Muscle layer of colon (tissue), 2 donors: ENCODE results near the gene GINS2.

ENCODE experiments used
- H3K27ac ChIP-seq: one replicate; pipeline ENCODE4 v1.7.0; 2013; ENCODE audit warnings: low read depth, mild to moderate bottlenecking, low read length, moderate library complexity
- H3K27me3 ChIP-seq, 2 donors: one replicate each; pipeline ENCODE4 v1.7.0; 2013; ENCODE audit warnings: low read length in 2 of 2, mild to moderate bottlenecking in 2 of 2; ENCODE audit not compliant: insufficient read depth in 2 of 2, control insufficient read depth in 1 of 2
- H3K36me3 ChIP-seq: one replicate; pipeline ENCODE4 v1.7.0; 2013; ENCODE audit warnings: mild to moderate bottlenecking, low read length; ENCODE audit not compliant: insufficient read depth
- H3K4me1 ChIP-seq: one replicate; pipeline ENCODE4 v1.7.0; 2013; ENCODE audit warnings: mild to moderate bottlenecking, low read length; ENCODE audit not compliant: insufficient read depth
- H3K4me3 ChIP-seq, 2 donors: one replicate each; pipeline ENCODE4 v1.7.0; 2013; ENCODE audit warnings: low read length in 2 of 2, low read depth in 1 of 2, mild to moderate bottlenecking in 1 of 2, moderate library complexity in 1 of 2
- H3K9ac ChIP-seq: one replicate; pipeline ENCODE4 v1.7.0; 2013; ENCODE audit warnings: low read length
- H3K9me3 ChIP-seq: one replicate; pipeline ENCODE4 v1.7.0; 2013; ENCODE audit warnings: mild to moderate bottlenecking, low read length
- donor health status: abdominal sarcoma.
- donor health status: Adenocarcinoma of cecum.

The GINS2 gene

DNA sequence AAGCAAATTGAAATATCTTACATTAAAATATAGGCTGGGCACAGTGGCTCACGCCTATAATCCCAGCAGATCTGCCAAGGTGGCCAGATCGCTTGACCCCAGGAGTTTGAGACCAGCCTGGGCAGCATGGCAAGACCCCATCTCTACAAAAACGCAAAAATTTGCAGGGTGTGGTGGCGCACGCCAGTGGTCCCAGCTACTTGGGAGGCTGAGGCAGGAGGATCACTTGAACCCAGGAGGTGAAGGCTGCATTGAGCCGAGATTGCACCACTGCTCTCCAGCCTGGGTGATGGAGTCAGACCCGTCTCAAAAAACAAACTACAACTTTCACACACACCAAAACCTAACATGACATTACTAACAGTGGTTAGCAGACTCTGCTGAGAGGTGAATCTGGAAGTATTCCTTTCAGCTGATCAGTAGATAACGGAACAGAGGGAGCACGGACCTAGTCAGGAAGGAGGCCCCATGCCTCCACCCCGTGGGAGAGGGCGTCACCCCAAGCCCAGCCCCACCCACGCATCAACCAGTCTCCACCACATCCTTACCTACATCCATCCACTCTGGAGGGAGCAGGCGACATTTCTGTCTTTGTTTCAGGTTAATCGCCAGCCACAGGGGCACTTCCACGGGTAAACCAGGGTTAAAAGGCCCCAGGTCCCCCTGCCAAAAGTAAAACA lies 1.7 kb downstream of the GINS2 start:
- Histone ChIP-seq H3K36me3 (no peaks in the 10 kb centered on the region), H3K4me1 (peaks cover 11% of the 10 kb centered on the region), H3K9me3 (no peaks in the 10 kb centered on the region), H3K27me3 (peaks cover 0 to 8% of the 10 kb centered on the region in 2 donors), H3K9ac (no peak overlapping the region), H3K4me3 (no peak overlapping the region), H3K27ac (no peak overlapping the region)

DNA sequence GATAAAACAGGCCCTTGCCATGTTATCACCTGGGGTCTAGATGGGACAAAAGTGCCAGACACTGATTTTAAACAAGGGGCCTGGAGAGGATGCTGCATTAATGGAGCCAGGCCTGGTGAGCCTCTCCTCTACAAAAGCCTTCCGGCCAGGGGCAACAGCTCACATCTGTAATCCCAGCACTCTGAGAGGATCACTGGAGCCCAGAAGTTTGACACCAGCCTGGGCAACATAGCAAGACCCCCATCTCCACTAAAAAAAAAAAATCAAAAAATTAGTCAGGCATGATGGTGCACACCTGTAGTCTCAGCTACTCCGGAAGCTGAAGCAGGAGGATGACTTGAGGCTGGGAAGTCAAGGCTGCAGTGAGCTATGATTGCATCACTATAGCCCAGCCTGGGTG lies 3.5 kb downstream of the GINS2 start:
- Histone ChIP-seq H3K27me3 (peaks cover 0 to 8% of the 10 kb centered on the region in 2 donors), H3K9me3 (no peaks in the 10 kb centered on the region), H3K36me3 (no peaks in the 10 kb centered on the region), H3K9ac (no peak overlapping the region), H3K27ac (no peak overlapping the region), H3K4me1 (peaks cover 11% of the 10 kb centered on the region), H3K4me3 (no peak overlapping the region)

DNA sequence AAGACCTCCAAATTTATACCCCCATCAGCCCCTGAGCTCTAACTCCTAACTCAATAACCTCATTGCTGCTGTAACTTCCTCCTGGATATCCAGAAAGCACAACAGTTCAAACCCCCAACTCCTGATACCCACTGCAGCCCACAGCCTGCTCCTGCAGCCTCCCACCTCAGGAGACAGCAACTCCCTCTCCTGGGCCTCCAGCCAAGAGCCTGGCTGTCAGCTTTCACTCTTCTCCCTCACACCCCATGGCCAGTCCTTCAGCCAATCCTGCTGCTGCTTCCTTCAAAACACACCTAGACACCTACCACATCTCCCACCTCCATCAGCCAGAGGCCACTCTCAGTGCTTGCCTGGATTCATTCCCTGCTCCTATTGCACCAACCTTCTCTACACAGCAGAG lies 5.4 kb downstream of the GINS2 start:
- H3K4me3 ChIP-seq = no peak overlapping the region
- H3K27me3 ChIP-seq = no peaks in the 10 kb centered on the region
- no peaks in the 10 kb centered on the region for H3K9me3 ChIP-seq
- H3K9ac ChIP-seq = no peak overlapping the region
- peaks cover 5% of the 10 kb centered on the region for H3K4me1 ChIP-seq
- H3K27ac ChIP-seq = no peak overlapping the region
- no peaks in the 10 kb centered on the region for H3K36me3 ChIP-seq

DNA sequence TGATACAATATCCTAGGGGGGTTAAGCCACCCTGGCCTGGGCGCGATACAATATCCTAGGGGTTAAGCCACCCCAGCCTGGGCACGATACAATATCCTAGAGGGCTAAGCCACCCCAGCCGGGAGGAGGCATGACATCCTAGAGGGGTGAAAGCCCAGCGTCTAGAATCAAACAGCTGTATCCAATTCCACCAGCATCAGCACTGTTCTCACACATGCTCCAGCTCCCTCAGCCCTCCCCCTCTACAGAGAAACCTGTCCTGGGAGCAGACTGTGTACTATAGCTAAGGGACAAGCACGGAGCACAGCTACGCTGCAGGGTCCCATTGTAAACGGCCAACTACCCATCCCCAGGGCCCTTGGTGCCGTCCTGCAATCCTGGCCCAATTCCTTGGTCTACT lies 6.2 kb downstream of the GINS2 start:
- Histone ChIP-seq H3K9me3 (no peaks in the 10 kb centered on the region), H3K27ac (no peak overlapping the region), H3K36me3 (peaks cover 2% of the 10 kb centered on the region), H3K4me3 (no peak overlapping the region), H3K9ac (no peak overlapping the region), H3K27me3 (no peaks in the 10 kb centered on the region), H3K4me1 (no peaks in the 10 kb centered on the region)

DNA sequence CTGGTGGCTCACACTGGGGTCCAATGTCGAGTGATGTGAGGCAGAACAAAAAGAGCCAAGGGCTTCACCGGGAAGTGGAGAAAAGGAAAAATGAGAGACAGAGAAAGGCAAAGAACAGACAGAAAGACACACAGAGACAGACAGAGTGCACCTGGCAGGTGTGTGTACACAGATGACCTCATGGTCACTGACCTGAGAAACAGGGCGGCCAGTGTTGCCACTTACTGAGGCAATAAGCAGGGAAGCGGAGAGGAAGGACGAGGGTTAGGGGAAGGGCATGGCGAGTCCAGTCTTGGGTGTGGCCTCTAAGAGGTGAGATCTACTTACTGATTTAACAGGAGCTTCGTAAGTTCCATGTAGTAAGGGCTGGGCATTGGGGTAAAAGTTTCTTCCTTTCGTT lies 7.5 kb downstream of the GINS2 start:
- Histone ChIP-seq H3K9me3 (no peaks in the 10 kb centered on the region), H3K4me1 (no peaks in the 10 kb centered on the region), H3K36me3 (peaks cover 10% of the 10 kb centered on the region), H3K9ac (no peak overlapping the region), H3K4me3 (no peak overlapping the region), H3K27ac (no peak overlapping the region), H3K27me3 (no peaks in the 10 kb centered on the region)

DNA sequence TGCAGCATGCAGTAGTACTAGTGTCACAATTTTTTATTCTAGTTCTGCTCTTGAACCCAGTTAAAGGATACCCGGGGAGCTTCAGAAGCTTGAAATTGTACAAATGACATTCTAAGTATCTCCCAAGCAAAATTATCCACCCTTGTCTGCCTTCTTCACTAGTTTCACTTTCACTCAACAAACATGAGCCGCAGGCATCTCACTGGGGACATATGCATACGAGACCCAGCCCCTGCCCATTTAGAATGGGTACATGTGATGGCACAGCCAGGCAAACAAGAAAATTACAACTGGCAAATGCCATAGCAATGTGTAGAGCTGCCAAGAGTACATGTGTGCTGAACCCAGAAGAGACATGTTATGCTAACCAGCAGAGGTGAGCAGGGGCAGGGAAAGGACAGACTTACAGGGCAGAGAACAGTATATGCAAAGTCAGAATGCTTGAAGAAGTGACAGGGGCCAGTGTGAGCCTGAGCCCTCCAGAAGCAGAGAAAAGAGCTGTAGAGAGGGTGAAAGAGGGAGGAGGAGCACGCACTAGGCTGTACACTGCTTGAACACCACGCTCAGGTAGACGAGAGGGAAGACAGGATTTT lies 8.3 kb downstream of the GINS2 start:
- Histone ChIP-seq H3K27me3 (no peaks in the 10 kb centered on the region), H3K9ac (no peak overlapping the region), H3K4me1 (no peaks in the 10 kb centered on the region), H3K27ac (no peak overlapping the region), H3K36me3 (peaks cover 16% of the 10 kb centered on the region), H3K4me3 (no peak overlapping the region), H3K9me3 (no peaks in the 10 kb centered on the region)

DNA sequence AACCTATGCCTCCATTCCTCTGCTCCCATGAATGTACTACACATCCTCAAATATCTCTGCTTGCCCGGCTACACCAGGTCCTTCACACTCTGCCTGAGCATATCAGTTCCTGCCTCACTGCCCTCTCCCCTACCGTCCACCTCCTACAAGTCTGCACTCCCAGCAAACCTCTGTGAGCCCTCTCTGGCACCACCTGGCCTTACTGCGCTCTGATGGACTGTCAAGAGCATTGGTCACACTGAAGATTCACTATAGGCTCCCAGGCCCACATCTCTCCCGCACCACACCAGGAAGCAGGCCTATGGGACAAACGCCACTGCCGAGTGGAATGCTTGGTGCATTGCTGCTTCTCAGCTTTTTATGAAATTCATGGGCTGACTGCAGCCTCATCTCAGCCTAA lies 8.9 kb downstream of the GINS2 start:
- H3K4me3 ChIP-seq = no peak overlapping the region
- H3K36me3 ChIP-seq = peaks cover 21% of the 10 kb centered on the region
- H3K9ac ChIP-seq = no peak overlapping the region
- no peaks in the 10 kb centered on the region for H3K9me3 ChIP-seq
- H3K27ac ChIP-seq = no peak overlapping the region
- H3K27me3 ChIP-seq = no peaks in the 10 kb centered on the region
- no peaks in the 10 kb centered on the region for H3K4me1 ChIP-seq

DNA sequence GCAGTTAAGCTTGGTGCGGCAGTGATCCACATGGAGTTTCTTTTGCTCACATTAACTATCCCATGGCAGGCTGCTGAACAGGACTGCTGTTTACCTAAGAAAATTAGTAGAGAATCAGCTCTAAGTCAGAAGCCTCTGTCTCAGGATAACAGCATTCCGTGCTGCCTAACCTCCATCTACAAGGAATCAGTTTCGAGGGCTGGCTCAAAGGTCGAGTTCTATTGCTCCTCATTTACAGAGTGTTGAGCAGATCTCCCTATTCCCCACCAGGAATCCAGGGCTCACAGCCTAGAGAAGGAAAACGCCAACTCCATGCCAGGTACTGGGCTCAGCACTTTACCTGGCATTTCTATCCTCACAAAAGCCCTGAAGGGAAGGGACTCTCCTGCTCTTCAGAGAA lies 9.9 kb downstream of the GINS2 start:
- Histone ChIP-seq H3K4me1 (peaks cover 6% of the 10 kb centered on the region), H3K9me3 (no peaks in the 10 kb centered on the region), H3K9ac (no peak overlapping the region), H3K27me3 (no peaks in the 10 kb centered on the region), H3K27ac (no peak overlapping the region), H3K36me3 (peaks cover 30% of the 10 kb centered on the region), H3K4me3 (no peak overlapping the region)

DNA sequence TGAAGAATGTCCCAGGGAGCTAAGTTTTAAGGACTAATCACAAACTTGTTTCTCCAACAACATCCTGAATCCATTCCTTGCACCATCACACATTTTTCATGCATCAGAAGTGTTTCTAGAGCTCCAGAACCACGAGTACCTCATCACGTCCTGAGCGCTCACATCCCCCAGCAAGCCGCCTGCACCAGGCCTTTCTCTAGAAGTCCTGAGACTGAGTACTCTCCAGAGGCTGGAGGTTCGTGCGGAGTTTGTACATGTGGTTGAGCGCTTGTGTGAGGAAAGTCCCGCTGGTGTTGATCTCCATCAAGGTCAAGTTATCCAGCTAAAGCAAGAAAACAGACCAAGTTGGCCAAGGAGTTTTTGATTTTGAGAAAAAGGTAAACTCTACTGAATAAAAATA lies 10.7 kb downstream of the GINS2 start:
- Histone ChIP-seq H3K9ac (no peak overlapping the region), H3K4me3 (no peak overlapping the region), H3K27me3 (no peaks in the 10 kb centered on the region), H3K4me1 (peaks cover 7% of the 10 kb centered on the region), H3K36me3 (peaks cover 30% of the 10 kb centered on the region), H3K27ac (no peak overlapping the region), H3K9me3 (no peaks in the 10 kb centered on the region)

DNA sequence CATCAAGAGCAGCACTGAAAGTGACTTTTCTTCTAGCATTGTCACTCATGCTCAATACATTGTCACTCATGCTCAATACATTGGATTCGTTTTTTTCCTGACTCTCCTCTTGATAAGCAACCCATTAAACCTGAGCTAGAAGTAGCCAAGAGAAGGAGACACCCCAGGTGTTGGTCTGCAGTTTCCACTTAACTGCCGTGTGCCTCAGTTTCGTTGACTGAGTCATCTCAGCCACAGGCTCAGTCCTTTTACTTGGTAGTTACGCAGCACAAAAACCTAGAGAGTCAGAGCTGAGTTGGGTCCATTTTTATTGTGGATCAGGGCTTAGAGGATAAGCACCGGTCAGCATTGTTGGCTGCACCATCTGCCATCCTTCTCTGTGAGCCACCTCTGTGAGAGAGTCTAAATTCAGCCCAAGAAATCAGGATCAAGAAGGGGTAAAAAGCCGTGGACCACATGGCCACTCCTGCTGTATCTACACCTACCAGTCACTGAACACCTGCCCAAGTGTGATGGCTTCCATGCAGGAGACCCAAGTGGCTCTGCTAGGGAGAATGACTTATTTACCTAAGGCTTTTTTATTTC lies 11.3 kb downstream of the GINS2 start:
- Histone ChIP-seq H3K4me1 (peaks cover 7% of the 10 kb centered on the region), H3K27ac (no peak overlapping the region), H3K27me3 (no peaks in the 10 kb centered on the region), H3K36me3 (peaks cover 36% of the 10 kb centered on the region), H3K4me3 (no peak overlapping the region), H3K9me3 (no peaks in the 10 kb centered on the region), H3K9ac (no peak overlapping the region)

DNA sequence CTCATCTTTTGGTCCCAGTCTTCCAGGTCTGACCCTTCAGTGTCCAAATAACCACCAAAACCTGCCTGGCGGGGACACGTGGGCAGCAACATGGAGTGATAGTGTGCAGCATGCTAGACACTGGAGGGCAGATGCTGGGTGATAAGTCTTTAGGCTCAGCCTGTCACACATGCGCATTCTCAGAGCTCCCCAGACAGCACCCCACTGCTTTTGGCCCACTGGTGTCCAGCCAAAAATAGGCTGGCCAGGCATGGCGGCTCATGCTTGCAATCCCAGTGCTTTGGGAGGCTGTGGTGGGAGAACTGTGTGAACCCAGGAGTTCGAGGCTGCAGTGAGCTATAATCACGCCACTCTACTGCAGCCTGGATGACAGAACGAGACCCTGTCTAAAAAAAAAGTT lies 12.3 kb downstream of the GINS2 start:
- Histone ChIP-seq H3K9ac (no peak overlapping the region), H3K36me3 (peaks cover 44% of the 10 kb centered on the region), H3K4me1 (peaks cover 7% of the 10 kb centered on the region), H3K27me3 (no peaks in the 10 kb centered on the region), H3K27ac (no peak overlapping the region), H3K4me3 (no peak overlapping the region), H3K9me3 (no peaks in the 10 kb centered on the region)
